GM03348 (cell line): Measurements from ENCODE around the gene PAX8.

ENCODE experiments used
- DNase-seq: peaks from one replicate; pipeline ENCODE4 v3.0.0; 2012; ENCODE audit warnings: low spot score

The PAX8 gene

DNA sequence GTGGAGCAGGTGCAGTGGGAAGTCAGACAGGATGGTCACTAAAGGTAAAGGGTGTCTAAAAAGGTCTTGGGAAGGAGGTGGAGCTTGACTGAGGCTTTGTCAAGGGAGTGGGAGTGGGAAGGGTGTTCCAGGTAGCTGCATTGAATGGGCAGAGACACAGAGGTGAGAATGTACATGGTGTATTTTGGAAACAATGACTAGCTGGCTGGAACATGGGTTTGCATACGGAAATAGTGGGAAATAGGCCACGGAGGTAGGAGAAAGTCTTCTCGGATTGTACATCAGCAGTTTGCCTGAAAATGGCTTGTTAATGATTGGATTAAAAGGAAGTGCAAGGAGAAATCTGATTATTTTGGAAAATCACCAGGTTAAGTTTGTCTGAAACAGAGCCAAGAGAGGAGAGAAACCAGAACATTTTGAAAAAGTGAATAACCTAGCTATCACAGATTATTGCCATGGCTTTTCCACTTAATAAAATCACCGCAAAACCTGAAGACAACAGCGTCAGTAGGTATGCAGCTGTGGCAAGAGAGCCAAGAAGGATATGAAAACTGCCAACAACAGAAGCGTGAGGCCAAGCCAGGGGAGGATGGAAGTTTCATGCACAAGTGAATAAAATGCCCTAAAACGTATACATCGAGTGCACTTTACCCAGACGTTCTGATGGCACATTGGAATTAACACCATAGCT lies 13.9 kb downstream of the PAX8 start:
- DNase-seq, result no peak

DNA sequence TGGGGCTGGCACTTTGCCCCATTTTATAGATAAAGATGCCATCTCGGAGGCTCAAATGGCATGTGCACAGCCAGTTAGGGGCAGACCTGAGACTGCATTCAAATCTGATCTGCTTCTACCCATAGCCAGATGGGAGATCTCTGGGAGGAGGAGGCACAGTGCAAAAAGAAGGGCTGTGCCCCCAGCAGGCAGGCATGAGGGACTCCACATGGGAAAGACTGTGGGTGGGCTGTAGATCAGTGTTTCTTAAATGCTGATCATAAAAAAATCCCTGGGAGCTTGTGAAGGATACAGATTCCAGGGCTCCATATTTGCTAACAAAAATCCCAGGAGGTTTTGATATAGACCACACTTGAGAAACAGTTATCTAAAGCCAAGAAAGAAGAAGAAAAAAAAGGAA lies 15.2 kb downstream of the PAX8 start:
- DNase-seq, result no peak

DNA sequence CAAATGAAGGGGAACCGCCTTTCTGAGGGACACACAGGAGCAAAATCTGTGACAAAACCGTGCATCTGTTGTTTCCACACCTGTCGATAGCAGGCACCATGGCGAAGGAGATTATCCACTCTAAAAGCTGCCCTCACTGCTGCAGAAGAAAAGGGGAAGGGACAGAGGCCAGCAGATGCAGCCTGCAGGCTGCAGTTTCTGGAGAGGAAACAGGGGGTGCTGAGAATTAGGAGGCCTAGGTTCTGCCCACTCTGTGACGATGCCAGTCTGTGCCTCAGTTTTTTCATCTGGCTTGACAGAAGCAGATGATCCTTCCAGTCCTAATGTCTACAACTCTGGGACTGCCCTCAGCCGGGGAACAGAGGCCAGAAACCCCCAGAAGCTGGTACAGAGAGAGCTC lies 17.7 kb downstream of the PAX8 start:
- no peak for DNase-seq

DNA sequence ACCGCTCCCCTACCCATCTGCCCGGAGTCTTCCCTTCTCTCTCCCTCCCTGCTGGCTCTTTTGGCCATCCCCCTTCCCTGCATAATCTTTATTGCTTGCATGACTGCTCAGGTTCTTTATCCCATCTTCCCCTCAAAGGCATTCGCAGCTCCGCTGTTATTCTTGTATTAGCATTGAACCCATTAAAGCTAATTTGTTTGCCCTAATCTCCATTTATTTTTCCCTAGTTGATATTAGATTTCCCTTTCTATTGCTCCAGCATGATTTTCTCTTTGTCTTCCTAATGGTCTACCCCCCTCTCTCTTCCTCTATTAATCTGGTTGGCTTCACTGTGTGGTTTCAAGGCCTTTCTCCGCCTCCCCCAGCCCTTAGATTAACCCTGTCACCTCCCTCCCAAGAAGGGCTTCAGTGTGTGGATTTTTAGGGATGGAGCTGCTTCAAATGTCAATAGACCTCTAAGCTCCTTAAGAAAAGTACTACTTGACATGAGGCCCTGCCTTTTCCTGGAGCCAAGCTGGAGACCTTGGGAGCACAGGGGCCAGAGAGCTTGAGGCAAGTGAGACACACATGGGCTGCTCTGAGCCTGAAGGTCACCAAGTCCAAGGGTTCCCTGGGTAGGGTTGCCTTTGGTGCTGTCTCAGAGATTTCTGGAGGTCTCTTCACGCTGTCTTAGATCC lies 20.1 kb downstream of the PAX8 start:
- DNase-seq, result no peak

DNA sequence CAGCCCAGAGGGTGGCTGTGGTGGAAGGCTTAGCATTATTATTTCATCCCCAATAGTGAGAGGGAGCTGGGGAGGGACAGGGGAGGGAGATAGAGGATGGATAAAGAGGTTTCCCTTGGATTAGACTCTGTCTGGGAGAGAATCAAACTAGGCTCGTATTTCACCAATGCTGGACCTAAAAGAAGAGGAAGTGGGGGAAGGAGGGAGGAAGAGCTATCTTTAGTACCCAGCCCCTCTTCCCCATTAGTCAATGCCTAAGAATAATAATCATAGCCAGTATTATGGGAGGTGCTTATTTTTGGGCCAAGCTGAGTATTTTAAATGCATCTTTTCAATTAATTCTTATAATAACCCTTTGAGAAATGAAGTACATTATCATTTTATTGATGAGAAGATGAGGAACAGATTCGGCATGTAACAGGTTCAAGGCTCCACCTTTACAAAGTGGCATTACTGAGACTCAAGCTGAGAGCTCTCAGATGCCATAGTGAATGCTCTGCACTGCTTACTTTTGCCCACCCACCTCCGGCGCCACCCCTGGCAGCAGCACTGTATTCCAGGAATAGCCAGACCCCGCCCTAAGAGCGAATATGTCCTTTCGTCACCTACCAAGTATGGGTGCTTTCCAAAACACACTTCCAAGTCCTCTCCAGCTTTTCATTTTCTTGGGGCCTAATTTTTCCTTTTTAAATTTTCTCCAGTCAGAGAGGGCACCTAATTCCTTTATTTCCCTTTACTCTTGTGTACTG lies 21.0 kb downstream of the PAX8 start:
- DNase-seq, result no peak

DNA sequence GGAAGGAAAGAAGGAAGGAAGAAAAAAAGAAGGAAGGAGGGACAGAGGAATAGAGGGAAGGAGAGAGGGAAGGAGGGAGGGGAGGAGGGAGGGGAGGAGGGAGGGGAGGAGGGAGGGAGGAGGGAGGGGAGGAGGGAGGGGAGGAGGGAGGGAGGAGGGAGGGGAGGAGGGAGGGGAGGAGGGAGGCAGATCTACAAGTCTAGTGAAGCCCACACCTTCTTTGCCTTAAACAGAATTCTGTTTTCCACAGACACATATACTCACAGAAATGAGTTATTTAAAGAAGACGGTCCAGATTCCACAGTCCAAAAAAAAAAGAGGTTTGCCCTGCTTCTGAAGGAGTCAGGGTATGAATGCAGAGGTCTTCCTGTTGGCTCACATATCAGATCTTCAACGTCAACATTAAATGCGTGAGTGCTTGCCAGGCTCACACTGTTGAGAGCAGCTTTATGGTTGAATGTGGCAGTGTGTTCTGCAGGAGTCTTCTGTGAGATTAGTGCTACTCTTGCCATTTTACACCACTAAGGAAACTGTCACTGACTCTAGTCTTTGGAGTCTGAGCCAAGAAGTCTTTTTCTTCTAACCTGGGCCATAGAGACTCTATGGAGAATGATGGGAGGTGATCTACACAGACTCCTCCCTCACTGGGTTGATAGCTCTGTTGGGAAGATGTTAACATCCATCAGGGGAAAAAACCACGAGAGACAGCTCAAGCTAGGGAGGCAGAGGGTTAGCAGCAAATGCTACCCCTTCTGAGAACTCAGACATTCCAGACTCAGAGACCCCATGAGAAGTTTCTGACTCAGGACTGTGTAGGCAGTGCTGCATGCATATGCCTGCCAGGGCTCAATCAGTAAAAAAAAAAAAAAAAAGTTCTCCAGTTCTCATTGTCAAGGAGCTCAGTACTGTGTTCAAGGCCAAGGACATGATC lies 23.3 kb downstream of the PAX8 start:
- no peak for DNase-seq

DNA sequence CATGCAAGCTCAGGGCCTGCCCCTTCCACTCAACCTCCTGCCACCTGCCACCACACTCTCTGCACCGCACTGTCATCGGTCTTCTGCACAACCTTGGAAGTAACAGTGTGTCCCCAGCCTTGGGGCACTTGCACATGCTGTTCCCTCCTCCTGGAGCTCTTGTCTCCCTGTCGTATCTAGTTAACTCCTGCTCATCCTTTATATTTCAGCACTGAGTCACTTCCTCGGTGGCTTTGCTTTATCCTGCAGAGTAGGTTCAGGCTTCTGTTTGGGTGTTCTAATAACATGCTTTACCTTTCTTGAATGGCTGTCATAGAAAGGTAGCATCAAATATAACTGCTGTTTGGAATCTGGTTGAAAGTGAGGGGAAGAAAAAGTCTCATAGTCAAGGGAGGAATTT lies 25.3 kb downstream of the PAX8 start:
- no peak for DNase-seq

DNA sequence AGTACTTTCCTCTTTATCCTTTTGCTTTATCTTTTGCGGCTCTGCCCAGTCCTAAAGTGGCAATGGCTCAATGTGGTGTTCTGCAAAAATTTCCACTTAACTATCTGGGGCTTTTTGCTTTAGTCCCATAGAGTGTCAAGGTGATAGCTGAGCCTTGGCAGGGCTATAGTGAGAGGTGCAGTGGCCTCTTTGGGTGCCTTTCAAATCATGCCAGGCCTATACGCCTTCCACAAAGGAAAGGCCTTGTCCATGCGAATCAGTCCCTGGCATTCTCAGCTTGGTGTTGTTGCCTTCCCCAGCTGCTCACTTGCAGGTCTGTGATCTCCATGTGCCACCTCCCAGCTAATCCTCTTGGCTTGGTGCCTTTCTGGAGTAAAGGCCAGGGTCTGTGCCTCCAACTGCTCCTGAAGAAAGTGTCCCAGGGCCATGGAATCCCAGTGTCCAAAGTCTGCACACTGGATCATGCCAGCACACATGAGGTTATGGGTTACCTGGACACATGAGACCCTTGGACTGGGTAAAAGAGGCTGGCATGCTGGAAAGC lies 26.6 kb downstream of the PAX8 start:
- no peak for DNase-seq

DNA sequence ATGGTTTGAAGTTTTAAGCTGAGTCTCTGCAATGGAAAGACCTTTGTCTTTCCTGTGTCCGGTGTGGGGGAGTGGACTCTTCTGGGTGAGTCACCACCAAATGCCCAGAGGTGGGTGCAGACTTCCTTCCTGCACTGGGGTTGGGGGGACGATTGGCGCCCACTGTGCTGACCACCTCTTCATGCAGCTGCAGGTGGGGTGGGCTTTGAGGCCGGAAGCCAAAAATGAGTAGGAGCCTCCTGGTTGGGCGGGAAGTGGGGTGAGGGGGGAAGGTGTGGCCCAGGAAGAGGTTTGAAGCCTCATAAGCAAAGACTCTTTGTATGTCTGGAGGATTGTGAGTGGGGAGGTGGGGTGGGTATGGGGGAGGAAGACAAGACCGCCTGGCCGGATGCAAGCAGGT lies 27.6 kb downstream of the PAX8 start:
- no peak for DNase-seq

DNA sequence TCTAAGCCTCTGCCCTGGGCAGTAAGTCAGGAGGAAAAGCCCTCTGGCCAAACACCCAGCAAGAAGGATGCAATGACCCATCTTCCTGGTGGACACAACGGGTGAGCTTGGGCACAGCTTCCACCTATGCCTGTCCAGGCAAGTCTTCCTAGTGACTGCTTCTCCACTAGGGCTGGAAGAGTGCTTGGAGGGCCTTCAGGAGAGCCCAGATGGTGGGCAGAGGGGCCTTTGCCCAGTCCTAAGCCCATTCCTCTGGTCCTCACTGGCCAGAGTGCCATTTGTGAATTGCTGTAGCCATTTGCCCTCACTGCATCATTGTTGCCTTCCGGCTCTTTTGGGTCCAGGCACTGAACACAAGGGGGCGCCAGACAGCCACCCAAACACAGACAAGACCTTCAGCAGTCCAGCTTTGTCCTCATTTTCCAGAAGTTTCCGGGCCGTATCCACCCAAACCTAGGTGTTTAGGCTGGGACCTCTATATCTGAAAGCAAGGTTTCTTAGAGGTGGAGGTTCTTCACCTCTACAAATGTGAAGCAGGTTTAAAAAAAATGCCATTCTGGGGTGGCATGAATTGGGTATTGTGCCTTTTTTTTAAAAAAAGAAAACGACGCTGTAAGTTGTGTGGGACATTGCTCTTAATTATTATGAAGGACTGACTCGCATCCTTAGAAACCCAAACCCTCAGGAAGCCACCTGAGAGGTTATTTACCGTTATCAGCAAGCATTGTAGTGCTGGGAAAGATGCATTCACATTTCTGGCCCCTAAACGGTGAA lies 29.5 kb downstream of the PAX8 start:
- DNase-seq, result peak; percentile 88

DNA sequence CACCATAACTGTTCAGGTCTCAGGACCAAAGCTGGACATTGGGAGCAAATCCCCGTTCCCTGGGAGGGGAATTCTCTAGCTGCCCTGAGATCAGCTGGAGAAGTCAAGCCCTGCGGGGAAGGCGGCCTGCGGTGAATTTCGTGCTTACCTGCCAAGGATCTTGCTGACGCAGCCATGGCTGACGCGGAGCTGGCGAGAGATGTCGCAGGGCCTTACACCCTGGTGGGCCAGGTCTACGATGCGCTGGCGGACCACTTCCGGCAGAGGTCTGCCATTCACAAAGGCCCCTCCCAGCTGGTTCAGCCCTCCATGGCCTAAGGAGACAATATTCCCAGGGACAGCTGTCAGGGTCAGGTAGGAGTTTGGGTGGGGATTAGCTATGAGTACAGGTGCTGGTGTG lies 32.1 kb downstream of the PAX8 start:
- no peak for DNase-seq

DNA sequence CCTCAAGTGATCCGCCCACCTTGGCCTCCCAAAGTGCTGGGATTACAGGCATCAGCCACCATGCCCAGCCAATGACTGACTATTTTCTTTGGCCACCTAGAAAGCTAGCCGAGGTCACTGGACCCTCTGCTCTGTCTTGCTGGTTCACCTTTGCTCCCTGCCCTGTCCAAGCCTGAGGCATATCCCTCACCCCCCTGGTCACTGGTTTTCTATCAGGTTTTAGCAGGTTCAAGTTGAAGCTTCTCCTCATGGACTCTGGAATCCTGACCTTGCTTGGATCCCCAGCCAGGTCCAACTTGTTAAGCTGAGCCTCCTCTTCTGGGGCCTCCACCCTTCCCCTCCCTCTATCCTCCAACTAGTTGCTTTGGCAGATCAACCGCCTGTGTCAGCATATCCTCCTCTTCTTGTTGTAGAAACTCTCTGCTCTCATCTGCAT lies 33.4 kb downstream of the PAX8 start:
- no peak for DNase-seq

DNA sequence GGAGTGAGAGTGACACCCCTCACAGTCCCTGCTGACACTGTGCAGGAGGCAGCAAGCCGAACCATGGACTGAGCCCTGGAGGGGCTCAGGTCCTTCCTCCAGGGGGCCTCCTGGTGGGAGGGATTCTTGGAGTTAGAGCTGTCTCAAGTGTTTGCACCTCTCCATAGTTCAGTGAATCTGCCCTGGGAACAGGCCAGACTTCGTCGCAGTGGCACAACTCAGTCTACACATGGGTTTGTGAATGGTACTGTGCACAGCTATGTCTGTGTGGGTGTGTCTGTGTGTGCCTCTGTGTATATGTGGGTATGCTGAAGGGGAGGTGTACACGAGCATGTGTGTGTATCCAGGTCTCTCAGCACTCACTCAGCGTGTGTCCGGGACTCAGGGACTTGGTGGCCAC lies 36.4 kb downstream of the PAX8 start:
- DNase-seq, result no peak

DNA sequence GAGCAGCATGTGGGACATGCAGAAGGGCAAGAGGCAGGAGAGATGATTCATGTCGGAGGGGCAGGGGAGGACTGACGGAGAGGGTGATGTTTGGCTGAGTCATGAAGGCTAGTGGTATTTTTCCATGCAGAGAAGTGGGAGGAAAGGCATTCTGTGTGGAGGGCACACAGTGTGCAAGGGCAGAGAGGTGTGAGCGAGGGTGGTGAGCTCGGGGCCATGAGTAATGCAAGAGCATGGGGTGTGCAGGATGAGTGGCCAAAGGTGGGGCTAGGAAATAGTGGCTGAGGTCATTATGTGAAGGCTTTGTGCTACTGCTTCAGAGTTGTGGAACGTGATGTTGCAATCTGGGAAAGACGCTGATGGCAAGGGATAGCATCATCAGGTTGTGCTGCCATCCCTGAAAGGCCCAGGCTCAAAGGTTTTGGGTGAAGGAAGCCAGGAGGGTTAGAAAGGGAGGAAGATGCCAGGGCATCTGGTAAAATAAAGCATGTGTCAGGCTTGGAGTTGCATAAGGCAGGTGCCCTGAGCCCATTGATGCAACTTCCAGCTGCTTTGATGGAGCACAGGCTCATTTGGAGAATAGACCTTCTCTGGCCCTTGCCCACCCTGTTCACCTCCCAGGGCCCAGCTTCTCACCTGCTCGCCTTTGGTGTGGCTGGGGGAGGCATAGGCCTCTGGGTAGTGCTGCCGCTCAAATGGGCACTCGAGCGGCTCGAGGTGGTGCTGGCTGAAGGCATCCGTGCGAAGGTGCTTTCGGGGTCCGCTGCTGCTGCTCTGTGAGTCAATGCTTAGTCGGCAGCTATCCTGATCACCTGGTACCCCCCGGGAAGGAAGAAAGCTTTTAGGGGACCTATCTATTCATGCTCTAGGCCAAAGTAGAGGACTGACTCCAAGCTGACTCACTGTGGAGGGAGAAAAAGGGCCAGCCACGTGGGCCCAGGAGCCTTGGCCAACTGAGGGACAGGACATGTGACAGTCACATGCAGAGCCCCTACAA lies 37.5 kb downstream of the PAX8 start:
- DNase-seq, result peak; percentile 94

DNA sequence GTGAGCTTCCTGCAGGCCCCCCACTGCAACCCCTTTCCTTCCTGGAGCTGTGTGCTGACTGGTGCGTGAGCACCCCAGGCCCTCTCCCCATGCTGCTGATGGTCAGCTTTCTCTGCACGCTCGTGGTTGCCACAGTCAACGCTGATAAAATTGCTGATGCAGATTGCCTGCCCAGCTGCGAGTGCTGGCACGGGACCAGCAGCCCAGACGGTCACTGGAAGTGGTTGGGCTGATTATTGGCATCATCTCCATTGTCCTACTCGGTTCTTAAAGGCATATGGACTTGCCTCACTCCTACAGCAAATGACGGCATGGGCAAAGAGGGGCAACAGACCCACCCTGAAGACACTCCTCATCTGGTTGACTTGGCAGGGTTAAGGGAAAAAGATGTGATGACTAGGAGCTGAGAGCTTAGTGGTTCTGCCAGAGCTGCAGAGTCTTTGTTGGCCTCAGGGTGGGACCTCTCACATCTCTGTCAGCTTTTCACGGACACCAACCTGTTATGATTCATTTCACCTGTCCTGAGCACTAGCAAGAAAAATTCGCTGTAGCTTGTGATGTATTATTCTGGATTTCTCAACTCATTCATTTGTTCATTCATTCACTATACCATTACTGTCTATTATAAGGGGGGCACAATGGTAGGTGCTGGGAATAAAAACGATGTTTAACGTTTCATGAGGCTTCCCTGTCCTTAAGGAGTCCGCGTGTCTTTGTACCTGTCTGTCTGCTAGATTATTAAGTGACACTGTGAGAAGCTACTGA lies 38.4 kb downstream of the PAX8 start:
- peak; percentile 91 for DNase-seq

DNA sequence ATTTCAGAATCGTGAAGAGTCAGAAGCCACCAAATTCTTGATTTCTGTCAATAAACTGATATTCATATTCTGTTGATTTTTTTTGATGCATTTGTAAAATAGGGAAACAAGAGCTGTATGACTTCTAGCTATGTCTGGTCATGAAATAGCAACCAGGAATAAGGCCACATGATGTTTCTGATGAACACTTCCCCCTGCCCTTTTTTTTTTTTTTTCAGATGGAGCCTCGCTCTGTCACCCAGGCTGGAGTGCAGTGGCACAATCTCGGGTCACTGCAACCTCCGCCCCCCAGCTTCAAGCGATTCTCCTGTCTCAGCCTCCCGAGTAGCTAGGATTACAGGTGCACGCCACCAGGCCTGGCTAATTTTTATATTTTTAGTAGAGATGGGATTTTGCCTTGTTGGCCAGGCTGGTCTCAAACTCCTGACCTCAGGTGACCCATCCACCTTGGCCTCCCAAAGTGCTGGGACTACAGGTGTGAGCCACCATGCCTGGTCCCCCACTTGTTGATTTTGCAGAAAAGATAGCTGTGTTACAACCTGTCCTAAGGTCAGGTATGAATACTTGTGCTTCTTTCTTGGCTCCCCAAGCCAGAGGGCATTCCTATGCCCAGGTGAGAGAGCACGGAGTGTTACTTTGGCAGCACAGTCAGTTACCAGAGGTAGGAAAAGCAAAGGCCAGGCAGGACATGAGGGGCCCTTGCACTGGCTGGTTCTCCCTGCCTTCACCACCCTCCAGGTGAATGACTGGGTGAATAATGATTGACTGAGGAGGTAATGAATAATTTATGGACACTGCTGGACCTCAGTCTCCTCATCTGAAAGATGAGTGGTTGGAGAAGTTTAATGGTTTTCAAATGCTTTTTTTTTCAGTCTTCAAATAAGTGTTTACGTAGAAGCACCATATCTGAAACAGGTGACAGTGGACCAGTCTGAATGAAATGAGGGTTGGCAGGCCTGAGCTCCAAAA lies 39.6 kb downstream of the PAX8 start:
- DNase-seq, result no peak

DNA sequence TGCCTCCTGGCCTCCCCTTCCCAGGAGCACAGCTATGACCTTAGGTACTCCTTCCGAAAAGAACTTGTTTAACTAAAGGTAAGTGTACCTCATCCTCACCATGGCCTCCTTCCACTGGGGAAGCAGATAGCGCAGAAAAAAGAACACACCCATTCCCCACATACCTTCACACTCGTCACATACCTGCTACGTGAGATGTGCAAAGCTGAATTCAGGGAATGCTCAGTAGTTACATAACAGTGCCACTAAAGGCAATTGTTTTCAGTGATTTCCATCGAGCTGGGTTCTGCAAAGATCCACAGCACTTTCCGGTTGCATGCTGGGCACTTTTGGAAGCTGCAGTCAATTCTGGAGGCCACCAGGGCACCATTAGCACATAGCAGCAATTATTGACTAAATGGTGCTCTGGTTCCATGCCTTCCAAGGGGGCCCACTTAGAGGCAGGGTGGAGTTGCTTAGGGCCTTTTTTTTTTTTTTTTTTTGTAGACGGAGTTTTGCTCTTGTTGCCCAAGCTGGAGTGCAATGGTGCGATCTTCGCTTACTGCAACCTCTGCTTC lies 41.0 kb downstream of the PAX8 start:
- no peak for DNase-seq
